ENCODE measurements around the gene PIP5K1B. TPM values are rescaled to one million over a fixed set of nuclear protein-coding genes. Genes with fewer than 3 reads are reported as not detected.

The PIP5K1B gene
- total RNA-seq, 1 experiment from 2014 or later = 2.5 TPM

DNA sequence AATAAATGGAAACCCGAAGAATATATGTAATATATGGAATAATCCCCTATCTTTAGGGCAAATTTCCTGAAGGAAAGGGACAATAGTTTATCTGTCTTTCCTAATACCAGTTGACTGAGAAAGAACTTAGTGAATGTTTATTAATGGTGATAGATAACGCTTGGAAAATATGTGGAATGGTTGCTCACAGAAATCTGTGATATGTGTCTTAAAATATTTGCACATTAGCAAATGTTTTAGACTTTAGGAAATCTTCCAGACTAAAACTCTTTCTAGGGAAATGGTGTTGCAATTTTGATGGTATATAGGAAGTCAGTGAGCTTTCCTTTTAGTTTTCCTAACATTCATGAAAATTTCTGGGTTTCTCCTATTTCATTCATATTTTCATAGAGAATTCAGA lies 90.4 kb downstream of the PIP5K1B start:
- Histone ChIP-seq H3T11ph (ENCODE audit: low read length) (no peak overlapping the region), H4K91ac (ENCODE audit: insufficient read length, low read depth, low read length) (no peak overlapping the region), H3K9ac (ENCODE audit: extremely low read depth, insufficient read length, low read length) (no peak overlapping the region), H3K79me1 (ENCODE audit: insufficient read depth, low read depth, low read length, poor library complexity, severe bottlenecking) (no peaks in the 10 kb centered on the region), H4K20me1 (ENCODE audit: control insufficient read depth, insufficient read depth, insufficient read length) (no peaks in the 10 kb centered on the region), H3K4ac (ENCODE audit: low read depth, low read length) (no peak overlapping the region), H2BK20ac (ENCODE audit: low read depth, low read length, poor library complexity, severe bottlenecking) (no peak overlapping the region), H3K9me3 (ENCODE audit: control insufficient read depth, low read depth, low read length) (no peaks in the 10 kb centered on the region), H3K18ac (ENCODE audit: insufficient read length, low read depth, low read length) (no peak overlapping the region), H3K14ac (ENCODE audit: insufficient read depth, low read length) (no peak overlapping the region), H3K56ac (ENCODE audit: insufficient read length, low read depth, low read length) (no peak overlapping the region), H4K8ac (replicated peaks; ENCODE audit: insufficient read length, low read depth, low read length) (no peak overlapping the region), H2BK15ac (ENCODE audit: low read depth, low read length) (no peak overlapping the region), H3K4me1 (ENCODE audit: insufficient read depth, low read length) (no peaks in the 10 kb centered on the region; the same call in 1 of the 2 replicates), H2AFZ (ENCODE audit: low read length) (no peak overlapping the region), H2BK120ac (ENCODE audit: low read depth, low read length, poor library complexity, severe bottlenecking) (no peak overlapping the region), H3K4me2 (ENCODE audit: insufficient read depth, insufficient read length, low read length) (no peak overlapping the region), H3K27ac (ENCODE audit: insufficient read length, low read depth, low read length) (no peak overlapping the region), H4K5ac (ENCODE audit: insufficient read length, low read depth, low read length) (no peak overlapping the region), H3K23me2 (ENCODE audit: insufficient read length, low read depth, low read length, poor library complexity, severe bottlenecking) (no peaks in the 10 kb centered on the region), H2BK12ac (ENCODE audit: insufficient read length, low read depth, low read length) (no peak overlapping the region), H3K79me2 (ENCODE audit: insufficient read depth, low read length) (no peaks in the 10 kb centered on the region), H3K23ac (ENCODE audit: insufficient read length, low read depth, low read length) (no peak overlapping the region), H2BK5ac (ENCODE audit: insufficient read length, low read length) (no peak overlapping the region), H2AK5ac (ENCODE audit: insufficient read length, low read length) (no peak overlapping the region), H3K27me3 (ENCODE audit: insufficient read depth, low read length) (no peaks in the 10 kb centered on the region)
- Mint-ChIP-seq H3K27ac (no peak overlapping the region), H3K27me3 (ENCODE audit: low read depth) (no peaks in the 10 kb centered on the region; the same call in 1 of the 2 replicates), H3K4me3 (no peak overlapping the region), H3K4me1 (peaks cover under 1 to 6% of the 10 kb centered on the region in 2 experiments; a peak in 2 of 4 replicates), H3K36me3 (ENCODE audit: insufficient read depth in 1 of 3, low read depth in 3 of 3) (no peaks in the 10 kb centered on the region; a peak in 1 of 7 replicates), H3K9me3 (no peaks in the 10 kb centered on the region)
- no peak for TF ChIP-seq CTCF (conservative IDR thresholded peaks at IDR 0.05)
- DNase-seq = no peak
- WGBS (ENCODE audit: extremely low coverage, insufficient read length, low lambda C conversion rate) = no CpG with 5 or more reads among the region's 2 CpGs
